Ecto neural progenitor cell (in vitro differentiated cells): ENCODE results near the gene NUP37.
"Not testable (repeated sequence)": the region's sequence is repeated elsewhere in the genome, so short reads cannot be mapped to it uniquely, and the experiment has no call there.

Source experiments
- DNase-seq: peaks from one replicate; pipeline ENCODE4 v3.0.0-alpha.2; 2018; ENCODE audit warnings: low spot score

NUP37 gene

GRCh38 chr12:102089228-102089835 lies 30.6 kb downstream of the NUP37 start:
- not testable (repeated sequence) for DNase-seq

- no peak for DNase-seq
Measured at GRCh38 chr12:102080842-102081241, 39.1 kb downstream of the NUP37 start.

GRCh38 chr12:102072092-102072491 lies 47.8 kb downstream of the NUP37 start:
- DNase-seq, result not testable (repeated sequence)

DNA sequence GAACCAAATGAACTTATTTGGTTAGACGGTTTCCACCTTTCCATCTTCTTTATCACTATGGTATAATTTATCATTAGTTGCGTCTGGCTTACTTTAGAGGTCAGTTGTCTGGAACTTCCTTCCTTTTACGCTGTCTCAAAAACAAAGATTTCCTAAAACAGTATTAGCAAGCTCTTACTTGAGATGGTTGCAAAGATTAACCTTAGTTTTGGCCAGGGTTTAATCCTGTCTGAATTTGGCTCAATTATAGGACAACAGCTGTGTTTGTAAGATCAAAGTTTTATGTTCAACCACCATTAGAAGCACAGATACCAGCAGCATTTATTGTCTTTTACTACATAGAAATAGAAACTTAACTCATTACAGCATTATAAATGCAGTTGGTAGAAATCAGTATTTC lies 50.2 kb downstream of the NUP37 start:
- no peak for DNase-seq

DNA sequence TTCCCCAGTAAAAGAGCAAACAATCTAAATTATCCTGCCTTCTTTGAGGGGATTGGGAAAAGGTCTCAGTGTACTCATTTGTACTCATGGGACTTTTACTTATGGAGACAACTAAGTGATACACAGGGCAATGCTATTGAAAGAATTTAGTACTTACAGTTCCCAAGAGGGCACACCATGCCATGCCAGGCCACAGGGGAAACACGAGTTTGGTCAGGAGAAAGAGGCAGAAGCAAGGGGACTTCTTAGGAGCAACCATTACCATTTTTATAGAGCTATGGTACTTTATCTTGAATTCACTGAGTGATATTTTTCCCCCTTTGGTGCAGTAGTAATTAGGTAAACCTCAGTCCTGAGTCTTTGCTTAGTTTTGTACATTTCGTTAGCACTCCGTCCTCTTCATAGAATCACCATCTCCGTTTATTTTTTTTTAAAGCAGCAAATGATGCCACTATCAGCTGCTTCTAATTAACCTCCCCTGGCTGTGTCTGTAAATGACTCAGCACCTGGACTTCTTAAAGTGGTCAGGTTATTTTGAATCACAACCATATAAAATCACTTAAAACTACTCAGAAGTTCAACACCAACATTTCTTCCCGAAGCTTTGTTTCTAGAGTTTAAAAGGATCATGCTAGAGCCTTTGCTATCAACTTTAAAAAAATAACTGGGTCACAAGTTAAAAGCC lies 52.2 kb downstream of the NUP37 start:
- no peak for DNase-seq

DNA sequence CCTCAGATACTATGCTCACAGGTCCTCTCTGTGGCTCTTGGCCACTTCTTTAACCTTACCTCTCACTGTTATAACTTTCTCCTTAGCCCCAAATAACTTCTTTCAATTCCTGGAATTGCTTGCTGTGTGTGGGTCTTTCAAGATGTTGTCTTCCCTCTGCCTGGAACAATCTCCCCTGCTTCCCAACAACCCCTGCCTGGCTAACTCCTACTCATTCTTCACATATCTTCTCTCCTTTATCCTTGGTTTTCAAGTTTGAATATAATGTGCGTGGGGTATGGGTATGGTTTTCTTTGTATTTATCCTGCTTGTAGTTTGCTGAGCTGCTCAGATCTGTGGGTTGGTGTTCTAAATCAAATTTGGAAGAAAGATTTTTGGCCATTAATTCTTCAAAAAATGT lies 55.4 kb downstream of the NUP37 start:
- no peak for DNase-seq

DNA sequence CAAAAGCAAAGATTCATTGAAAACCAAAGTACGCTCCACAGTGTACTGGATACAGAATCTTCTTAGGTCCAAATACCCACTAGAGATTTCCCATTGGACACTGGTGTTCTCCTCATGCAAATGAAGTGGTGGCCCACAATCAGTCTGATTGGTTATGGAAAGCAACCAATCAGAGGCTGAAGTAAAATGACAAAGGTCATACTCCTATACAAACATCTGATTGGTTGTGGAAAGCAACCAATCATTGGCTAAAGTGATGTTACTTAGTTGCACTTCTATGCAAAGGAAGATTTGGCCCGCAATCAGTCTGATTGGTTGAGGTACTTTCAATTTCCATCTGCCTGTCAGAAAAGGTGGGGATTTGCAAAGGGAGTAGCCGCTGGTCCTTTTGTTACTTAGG lies 56.8 kb downstream of the NUP37 start:
- DNase-seq, result no peak

DNA sequence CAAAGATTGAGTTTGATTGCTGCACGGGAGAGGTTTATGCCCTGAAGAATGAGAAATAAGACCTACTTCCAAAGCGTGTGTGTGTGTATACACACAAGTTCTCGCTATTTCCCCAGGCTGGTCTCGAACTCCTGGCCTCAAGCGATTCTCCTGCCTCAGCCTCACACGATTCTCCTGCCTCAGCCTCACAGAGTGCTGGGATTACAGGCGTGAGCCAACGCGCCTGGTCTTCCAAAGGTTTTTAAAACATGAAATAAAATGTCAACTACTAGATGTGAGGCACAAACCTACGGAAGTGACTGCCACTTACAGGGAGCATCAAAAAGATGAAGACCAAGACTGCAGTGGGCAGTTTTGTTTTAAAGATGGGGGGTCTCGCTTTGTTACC lies 57.5 kb downstream of the NUP37 start:
- no peak for DNase-seq

DNA sequence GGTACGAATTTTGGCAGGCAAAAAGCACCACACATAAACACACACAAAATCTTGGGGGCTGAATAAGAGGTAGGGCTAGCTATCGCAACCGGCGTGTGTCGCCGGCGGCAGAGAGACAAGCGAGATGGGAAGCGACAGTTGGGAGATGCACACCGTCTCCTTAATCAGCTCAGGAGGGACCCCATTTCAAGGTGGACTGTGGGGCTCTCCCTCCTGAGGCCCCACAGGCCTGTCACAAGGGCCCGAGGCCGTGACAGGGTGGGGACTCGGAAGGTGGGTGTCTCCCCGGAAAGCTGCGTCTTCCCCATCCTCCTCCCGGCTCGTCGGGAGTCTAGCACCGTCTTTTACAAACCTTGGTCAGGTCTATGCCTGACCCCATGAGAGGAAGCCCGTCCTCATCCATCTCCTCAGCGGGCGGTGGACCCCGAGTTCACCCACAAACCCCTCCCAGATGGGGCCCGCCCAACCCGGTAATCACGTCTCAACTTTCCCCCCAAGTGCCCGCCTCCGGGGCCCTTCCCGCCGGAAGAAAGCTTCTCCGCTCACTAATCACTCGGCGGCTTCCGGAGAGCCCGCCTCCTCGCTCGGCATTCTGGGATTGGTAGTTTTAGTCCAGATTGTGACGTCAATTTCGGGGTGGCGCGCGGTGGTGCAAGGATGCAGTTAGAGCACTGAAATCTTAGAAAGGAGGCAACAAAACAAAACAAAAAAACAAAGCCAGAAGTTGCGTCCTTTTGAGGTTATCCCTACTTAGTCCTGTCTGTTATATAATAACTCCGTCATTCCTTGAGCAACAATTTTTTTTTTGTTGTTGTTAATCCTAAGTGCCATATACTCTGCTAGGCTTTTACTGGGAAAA lies 58.1 kb downstream of the NUP37 start, which contains the start of gene WASHC3:
WASHC3 (minus strand) TSS at position 432 of the 859 bp plus-strand sequence; CDS start at position 403, 29 bp downstream.
- DNase-seq, result peak; percentile 96

- no peak for DNase-seq
Measured at GRCh38 chr12:102061096-102061559, 58.8 kb downstream of the NUP37 start.

GRCh38 chr12:102059343-102059742 lies 60.6 kb downstream of the NUP37 start:
- DNase-seq, result no peak

DNA sequence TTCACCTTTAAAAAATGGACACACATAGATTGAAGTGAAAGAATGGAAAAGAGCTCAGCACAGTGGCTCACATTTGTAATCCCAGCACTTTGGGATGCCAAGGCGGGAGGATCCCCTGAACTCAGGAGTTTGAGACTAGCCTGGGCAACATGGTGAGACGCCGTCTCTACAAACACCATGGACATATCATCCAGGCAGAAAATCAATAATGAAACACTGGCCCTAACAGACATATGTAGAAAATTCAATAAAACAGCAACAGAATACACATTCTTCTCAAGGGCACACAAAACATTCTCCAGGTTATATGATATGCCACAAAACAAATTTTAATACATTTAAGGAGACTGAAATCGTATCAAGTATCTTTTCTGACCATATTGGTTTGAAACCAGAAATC lies 65.6 kb downstream of the NUP37 start:
- DNase-seq, result no peak

- DNase-seq, result no peak
Measured at GRCh38 chr12:102053062-102053349, 66.9 kb downstream of the NUP37 start.

DNA sequence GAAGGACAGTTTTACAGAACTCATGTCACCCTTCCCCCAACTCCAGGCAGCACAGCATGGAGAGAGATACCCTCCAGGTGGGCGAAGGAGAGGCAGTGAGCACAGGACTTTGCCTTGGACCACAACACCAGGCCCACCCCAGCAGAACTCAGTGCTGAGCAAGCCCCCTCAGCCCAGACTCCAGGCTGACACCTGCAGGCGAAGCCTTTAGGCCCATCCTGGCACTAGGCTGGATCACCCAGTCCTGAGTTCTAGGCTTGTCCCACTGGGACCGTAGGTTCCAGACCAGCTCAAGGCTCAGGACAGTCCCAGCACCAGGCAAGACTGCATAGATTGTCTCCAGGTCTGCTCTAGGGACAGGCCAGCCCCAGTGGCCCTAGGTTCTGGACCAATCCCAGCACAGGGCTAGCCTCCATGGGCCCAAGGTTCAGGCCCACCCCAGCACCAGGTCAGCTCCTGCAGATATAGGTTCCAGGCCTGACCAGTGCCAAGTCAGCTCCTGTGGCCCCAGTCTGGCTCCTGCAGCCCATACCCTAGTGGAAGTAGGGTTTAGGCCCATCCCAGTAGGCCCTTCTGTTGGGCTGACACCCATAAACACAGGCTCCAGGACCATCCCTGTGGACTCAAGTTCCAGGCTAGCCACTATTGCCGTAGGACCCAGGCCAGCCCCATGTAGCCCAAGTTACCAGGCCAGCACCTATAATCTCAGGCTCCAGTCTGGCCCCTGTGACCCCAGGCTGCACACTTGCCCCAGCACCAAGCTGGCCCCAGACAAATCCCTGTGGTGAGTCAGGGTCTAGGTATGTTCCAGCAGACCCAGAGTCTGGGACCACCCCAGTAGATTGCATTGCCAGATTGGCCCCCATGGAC lies 67.5 kb downstream of the NUP37 start:
- DNase-seq, result no peak

DNA sequence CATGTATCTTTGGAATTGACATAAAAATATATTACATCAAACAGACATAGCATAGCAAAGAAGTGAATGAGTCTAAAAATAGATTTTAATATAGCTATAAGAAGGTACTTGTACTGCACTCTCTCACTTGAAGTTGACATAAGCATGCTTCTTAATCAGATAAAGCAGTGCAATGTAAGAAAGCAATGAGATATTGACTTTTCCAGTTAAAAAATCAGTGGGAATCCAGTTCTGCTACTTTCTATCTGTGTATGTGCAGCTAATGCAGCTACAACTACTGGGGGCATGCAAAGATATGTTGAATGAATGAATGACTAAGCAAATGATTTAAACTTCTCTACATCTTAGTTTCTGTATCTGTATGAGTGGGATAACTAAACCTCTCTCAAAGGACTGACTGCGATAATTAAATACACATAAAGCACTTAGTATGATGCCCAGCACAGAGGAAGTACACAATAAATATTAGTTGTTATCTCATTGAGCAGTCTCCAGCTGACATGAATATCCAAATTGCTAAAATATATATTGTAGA lies 68.4 kb downstream of the NUP37 start:
- no peak for DNase-seq

DNA sequence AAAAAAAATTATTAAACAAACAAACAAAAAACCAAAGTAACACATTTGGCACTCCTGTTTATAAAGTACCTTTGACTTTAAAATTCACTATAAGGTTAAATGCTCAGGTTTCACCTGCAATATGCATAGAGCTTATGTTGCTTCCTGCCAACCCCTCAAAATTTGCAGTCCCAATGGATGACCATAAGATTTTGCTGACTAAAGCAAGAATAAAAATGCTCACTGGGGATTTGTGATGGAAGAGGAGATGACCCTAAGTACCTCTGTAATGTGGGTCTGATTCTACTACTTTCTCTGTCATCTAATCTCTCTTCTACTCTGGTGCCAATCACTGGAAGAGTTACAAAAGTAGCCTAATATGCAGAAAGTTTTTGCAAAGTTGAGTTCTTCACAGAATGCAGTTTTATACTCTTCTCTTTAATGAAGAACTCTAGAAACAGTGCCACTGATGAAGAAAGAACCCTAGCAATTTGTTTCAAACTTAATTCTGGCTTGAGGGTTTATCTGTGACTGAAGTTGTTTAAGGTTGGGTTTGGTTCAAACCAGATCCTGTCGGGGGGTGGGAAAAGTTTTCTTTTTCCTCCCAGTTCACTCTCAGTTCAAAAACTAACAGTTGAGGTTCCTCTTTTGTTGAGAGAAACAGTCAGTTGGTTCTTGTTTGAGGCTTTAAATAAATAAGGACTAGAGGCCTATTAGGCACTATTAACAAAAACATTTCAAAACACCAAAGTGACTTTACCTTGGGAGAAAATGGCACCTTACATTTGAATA lies 69.1 kb downstream of the NUP37 start:
- DNase-seq, result no peak

GRCh38 chr12:102043928-102044327 lies 76.0 kb downstream of the NUP37 start:
- DNase-seq, result no peak

DNA sequence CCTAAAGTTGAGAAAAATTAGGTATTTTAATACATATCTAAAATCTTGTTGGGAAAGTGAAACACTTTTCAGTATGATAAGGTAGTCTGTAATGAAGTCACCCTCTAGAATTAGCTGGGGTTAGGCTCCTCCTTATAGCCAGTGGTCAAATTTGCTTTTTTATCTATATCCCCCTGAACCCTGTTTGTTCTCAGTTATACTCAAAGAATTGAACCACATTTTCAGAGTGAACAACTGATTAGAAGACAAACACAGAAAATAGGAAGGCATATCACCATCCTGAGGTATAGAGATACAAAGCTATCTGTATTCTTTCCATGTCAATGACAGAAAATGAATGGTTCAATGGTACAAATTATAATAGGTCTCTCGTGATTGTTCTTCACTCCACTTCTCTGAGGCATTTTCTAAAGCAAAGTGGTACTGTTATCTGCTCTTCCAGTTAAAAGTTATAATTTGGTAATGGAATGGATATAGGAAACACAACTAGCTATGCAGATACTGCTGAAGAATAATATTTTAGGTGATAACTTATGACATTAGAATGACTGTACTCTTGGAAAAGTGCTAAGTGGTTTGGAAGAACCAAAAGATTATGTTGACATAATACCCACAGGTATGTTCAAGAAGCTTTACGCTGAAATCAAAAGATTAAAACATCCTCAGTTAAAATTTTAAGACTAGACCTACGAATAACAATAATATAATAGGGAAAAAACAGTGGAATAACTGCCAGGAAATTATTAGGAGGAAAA lies 85.7 kb downstream of the NUP37 start:
- no peak for DNase-seq

DNA sequence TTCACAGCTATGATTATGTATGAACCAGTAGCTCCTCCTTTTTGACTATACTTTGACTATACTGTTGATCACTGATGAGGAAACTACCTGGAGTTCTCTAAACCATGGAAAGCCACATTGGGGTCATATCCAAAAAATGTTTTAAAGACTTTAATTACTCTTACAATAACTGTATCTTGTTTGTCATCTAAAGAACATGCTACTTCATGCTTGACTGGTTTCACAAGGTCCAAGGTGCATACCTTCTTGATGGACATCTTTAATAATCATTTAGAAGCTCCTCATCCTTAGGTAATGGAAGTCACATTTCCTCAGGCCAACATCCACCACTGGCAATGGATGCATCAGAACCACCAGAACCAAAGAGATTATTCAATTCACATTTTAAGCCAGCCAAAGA lies 88.1 kb downstream of the NUP37 start:
- DNase-seq, result no peak

- no peak for DNase-seq
Measured at GRCh38 chr12:102029141-102029540, 90.8 kb downstream of the NUP37 start.
